Dermis microvascular lymphatic vessel endothelial cell (primary cell): ENCODE measurements around the gene CHST13. TPM values are rescaled to one million over a fixed set of nuclear protein-coding genes. Genes with fewer than 3 reads are reported as not detected.
A peak's percentile ranks its signal among the peaks of the same experiment; 100 is the strongest.

Experiments used
- DNase-seq, 2 donors: peaks; one replicate each; pipeline versions ENCODE4 v3.0.0 to v3.0.0-alpha.2; 2010; ENCODE audit warnings: low read depth in 2 of 2
- total RNA-seq: library from RNA; depleted of rRNA; stranded (reverse); fragments of >200 nt; gene quantifications from 2 replicates; pipeline ENCODE4 v1.2.1, GENCODE V29; 2014

CHST13 gene
- total RNA-seq, 1 donor from 2014 or later: not detected

DNA sequence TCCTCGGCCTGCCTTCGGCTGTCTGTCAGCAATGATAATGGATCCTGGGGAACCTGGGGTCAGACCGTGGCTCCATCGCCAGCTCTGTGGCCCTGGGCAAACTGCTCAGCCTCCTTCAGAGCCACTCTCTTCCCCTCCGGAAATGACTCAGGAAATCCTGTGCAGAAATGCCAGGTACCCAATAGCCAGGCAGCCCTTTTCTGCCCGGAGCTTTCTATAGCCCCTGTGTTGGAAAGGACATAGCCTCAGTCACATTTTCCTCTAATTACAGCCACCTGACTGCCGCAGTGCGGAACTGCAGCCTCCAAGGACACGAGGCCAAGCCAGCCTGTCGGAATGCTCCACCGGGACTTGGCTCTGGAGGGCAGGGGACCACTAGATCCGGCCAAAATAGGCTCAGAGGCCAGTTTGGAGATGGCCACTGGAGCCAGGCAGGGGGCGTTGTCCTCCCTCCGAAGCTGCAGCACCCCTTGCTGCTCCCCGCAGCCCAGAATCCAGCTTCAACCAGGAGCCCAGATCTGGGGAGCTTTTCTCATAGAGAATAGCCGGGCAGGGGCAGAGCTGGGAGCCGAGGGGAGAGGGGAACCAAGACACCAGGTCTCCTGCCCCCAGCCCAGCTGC is 36.7 kb upstream of the CHST13 start:
- DNase-seq: peak; percentile 59 to 87

DNA sequence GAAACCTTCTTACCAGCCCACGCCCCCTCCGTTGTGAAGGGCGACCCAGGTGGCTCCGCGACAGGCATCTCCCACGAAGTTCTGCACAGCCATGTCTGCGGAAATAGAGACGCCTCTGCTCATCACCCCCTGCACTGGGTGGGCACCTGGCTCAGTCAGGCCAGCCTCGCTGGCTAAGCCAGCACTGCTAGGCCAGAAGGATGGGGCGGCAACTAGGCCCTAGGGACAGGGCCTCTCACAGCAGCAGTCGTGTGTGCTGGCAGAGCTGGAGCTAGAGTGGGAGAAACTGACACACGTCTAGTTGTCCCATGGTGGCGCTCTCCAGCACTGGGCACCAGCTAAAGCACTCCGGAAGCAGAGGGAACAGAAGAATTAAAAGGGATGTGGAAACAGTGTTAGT is 35.8 kb upstream of the CHST13 start:
- no peak for DNase-seq

DNA sequence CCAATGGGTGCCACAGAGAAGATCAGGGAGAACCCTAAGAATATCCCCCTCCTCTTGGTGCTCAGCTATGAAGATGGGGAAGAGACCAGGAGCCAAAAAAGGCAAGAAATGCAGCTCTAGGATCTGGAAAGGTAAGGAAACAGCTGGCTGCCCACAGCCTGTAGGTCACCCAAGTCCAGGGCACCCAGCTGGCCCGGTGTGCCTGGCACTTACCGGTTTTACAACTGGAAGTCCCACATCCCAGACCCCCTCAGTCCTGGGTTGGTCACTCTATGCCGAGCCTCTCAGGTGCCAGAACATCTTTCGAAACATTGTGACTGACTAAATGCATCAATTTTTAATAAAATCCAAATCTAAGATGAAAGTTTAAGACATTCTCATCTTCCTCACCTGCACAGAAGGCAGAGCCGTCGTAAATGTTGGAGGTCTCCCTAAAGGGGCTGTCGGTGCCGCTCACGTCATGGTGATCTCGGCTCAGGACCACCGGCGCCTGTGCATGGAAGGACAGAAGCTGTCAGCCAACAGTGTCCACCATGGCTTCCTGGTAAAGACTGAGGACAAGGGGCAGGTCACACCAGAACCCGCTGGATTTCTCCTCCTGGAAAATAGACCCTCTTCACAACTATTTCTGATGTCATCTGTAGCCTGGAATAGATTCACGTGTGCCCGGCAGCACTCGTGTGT is 34.9 kb upstream of the CHST13 start:
- no peak for DNase-seq

DNA sequence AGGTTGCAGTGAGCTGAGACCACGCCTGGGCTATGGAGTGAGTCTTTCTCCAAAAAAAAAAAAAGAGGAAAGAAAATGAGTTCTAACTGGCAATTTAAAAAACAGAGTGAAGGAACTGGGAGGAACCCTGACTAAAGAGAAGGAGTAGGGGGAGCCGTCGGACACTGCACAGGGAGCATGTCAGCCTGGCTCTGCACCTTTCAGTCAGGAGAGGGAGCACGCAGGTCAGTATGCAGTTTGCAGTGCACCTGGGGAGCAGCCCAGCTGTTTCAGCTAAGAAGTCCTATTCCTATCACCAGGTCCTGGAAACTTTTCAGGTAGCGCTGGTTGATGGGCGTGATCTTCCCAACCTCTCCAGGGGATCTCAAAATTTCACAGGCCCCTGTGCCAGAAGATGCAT is 33.3 kb upstream of the CHST13 start:
- no peak for DNase-seq

DNA sequence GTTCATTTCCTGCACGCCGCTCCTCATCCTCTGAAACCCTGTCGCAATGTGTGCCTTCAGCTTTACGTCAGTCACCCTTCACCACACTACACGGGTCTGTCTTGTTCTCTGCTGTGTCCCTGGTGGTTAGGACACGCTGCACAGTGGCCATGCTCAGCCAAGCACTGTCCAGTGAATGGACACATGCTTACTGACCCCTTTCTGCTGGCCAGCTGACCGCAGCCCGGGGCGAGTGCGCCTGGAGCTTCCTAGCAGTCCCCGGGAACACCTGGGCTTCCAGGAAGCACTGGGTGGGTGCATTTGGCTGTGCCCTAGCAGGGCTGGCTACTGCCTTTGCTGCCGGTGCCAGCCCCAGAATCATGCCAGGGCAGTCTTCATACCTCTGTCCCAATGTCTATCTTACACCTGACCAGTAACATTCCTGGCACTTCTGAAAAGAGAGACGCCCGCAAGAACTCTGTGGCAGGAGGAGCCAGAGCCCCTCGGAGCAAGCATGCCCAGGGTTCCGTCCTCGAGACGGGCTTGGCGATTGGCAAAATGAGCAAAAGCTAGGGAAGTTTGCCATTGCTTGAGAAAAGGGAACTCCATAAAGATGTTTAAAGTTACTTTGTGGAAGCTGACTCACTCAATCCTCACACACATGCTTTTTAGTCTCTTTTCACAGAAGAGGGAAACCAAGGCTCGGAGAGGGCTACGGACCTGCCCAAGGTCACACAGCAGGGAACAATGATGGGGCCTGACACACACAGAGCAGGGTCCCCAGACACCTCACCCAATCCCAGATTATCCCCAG is 32.5 kb upstream of the CHST13 start:
- DNase-seq: no peak

DNA sequence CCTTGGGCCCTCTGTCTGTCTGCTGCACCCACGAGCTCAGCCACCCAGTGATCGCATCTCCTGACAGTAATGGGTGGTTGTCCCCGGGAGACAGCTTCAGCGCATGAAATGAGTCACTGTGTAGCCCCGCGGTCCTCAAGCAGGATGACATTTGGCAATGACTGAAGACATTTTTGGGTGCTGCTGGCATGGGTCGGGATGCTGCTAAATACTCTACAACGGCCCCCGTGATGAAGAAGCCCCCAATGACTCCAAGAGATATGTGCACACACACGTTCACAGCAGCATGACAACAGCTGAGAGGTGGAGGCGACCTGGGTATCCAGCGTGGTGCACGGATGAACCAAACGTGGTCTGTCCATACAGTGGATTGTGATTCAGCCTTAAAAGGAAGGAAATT is 30.9 kb upstream of the CHST13 start:
- no peak for DNase-seq

DNA sequence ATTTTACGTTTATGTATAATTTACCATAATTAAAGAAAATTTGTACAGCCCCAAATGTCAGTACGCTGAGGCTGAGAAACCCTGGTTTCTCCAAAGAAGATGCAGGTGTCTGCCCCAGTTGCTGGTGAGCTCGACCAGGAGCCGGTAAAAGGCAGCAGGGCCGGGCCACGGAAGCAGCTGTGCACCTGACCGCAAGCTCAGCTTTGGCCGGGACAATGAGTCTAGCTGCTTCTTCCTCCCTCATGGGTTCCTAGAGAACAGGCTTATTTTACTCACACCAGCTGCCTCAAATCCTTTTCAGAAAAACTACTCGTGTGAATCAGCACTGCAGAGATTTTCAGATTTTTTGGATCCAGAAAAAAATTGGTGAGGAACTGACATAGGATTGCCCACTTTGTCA is 30.2 kb upstream of the CHST13 start:
- DNase-seq: no peak

DNA sequence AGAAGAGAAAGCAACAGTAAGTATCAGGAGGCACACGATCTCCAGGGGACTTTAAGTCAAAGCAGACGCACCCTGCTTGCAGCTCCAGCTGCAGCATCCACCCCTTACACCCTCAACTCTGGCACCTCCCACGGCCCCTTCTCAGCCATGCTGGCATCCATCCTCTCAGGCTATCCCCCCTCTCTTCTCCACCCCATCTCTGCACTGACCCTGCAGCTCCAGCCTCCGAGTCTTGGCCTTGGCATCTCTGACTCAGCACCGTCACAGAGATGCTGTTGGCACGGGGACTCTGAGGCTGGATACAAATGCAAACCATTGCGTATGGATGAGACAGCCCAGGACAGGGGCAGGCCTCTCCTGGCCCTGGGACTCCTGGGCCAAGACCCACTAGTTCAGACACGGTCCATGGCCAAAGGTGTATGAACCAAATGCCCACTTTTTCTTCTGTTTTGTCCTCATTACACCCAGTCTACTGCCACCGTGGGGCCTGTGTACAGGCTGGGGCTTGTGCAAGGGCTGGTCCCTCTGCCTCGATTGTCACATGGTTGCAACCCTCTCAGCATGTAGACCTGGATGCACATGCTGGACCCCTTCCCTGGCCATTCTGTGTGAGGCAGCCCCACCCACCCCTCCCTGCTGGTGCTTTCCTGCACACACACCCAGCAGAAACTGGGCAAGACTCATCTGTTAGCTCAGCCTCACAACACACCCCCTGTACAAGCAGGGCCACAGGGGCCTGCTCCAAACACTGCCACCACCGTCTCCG is 29.6 kb upstream of the CHST13 start:
- DNase-seq: no peak

DNA sequence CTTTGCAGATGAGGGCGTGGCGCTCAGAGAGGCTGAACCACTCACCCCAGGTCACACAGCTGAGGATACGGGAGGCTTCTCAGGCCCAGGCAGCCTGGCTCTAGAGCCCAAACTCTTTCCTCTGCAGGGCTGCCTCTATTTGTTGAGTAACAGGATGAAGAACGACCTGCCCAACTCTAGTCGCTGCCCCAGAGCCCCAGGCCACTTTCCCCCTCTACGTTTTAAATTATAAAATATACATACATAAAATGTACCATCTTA is 29.1 kb upstream of the CHST13 start:
- DNase-seq: no peak

DNA sequence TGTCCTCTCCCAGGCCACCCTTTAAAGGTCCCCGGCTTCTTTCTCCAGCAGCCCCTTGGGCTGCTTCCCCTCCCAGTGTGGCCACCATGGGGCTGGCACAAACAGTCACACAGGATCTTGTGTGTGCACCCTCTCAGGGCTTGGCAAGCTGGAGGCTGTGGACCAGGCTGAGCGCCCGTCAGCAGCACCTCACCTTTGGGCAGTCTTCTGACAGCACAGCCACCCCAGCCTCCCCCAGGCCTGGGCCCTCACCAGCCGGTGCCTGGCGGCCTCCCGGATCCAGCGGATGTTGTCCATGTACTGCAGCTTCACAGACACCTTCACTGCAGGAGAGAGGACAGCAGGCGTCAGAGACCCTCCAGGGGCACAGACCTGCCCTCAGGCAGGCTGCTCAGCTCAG is 28.2 kb upstream of the CHST13 start:
- DNase-seq: no peak

DNA sequence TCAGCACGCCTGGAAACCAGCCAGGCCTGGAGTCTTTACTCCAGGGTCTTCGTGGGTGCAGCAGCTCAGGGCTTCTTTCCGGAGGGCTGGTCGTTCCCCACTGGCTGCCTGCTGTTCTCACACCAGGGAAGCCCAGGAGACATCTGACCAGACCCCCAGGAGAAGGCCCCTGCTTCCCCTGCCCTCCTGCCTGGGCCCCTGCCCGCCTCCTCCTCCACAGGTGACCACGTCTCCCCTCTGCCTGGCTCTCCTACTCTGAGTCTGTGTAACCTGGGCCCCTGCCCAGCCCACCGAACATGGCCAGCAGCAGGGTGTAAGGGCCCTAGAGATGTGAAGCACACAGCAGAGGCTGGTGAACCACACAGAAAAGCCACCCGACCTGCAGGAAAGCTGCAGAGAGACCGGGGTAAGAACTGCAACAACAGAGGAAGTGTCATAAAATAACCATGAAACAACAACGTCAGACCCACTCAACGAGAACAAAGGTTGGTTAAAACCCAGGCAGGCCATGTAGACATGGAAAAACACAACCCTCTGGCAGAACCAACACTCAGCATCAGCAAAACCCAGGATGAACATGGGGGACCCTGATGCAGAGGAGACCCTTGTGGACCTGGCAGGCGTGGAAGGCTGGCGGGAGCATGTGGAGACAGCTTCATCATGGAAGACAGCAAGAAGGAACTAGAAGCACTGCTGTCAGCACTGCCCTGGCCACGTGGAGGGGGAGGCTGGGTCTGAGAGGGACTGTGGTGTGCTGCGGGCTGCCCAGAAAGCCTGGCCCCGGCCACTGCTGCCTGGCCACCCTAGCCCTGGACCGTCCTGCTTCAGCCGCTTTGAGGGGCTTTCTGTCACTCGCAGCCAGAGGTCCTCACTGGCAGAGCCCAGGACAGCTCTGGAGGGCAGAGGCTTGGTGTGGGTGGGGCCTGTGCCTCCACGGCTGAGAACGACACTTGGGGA is 26.8 kb upstream of the CHST13 start:
- DNase-seq: no peak

DNA sequence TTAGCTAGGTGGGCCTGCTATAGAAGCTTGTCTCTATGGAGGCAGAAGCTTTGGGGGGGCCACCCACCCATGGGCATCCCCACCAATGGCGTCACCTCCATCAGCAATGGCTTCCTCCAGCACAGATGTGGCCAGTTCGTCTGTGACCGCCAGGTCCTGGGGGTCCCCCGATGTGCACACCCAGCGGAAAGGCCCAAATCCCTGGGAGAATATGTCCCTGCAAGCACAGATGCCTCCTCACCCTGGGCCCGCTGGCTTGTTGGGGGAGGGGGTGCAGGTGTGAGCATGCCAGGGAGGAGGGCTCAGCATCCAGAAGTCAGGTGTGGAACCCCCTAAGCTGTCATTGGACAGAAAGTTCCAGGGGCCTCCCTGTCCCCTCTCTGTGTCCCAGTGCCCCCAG is 26.0 kb upstream of the CHST13 start:
- DNase-seq: no peak

DNA sequence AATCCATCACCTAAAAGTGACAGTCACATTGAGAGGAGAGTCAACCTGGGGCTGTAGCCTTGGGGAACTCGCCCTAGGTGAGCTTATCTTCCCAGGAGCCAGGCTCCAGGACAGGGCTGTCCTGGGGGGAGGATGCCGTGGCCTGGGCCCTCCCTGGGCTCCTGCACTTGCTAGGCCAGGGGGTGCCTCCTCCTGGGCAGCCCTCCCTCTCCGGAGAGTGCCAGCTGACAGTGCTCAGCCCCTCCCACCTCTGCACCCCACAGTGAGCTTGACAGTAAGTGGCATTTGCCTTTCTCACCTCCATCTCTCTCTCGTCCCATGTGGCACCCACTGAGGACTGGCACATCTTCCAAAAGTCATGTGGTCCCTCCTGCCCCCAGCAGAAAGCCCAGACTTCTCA is 25.5 kb upstream of the CHST13 start:
- no peak for DNase-seq

DNA sequence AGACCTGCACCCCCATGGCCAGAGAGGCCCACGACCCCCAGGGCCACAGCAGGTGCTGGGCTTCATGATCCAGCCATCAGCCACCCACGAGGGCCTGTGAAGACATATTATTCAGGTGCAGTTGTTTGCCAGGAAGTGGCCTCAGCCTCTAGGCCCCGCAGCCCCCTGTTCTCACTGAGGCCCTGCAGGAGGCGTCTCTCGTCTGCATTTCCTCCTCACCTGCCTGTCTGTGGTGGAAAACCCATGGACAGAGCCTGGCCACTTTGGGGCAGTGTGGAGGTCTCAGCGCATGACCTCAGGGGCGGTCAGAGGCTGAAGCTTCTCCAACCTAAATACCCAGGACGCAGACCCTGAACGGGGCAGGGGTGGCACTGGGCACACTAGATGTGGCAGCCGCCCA is 25.0 kb upstream of the CHST13 start:
- DNase-seq: no peak

DNA sequence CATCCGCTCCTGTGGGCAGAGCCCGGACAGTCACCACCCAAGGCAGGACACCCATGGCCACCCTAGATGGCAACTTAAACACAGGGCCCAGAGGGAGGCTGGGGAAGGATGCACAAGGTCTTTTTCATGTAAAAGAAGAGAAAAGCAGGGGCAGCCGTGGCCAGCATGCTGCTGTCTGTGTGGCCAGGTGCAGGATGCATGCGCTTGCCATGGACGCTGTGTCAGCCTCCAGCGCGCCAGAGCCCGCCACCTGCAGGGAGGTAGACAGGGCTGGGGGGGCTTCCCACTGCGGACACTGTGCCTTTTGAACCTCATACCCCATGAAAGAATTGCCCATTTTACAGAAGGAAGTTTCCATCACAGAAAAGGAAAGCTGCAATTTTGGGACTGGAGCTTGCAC is 24.6 kb upstream of the CHST13 start:
- DNase-seq: no peak

DNA sequence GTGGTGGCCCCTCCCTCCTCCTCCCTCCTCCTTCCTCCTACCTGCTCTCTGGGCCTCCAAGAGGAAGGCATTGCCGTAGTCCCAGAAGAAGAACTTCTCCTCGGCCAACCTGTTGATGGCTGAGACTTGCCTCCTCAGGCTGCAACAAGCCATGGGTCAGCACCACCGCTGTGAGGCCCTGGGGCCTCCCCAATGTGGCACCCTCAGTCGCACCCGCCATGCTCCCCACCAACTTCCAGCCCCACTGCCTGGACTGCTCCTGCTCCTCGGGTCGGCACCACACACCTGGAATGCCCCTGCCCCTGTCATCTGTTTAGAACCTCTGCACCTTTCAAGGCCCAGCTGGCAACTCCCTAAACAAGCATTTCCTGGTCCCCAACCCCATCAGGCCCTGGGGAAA is 23.9 kb upstream of the CHST13 start:
- DNase-seq: no peak

DNA sequence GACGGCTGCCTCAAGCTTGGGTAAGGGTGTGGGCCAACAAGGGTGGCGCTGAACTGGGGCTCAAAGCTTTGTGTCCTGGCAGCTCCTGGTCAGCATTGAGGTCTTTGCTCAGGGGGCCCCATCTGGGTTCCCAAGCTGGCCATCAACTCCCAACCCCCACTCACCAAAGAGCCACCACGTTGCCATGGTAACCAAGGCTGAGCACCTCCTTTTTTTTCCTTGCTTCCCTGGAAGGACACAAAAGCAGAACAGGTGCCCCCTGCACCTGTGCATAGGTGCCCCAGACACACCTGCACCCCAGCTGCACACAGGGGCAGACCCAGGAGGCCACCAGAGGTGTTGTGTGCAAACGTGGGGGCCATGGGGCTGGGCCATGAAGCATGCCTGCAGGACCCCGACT is 22.9 kb upstream of the CHST13 start:
- no peak for DNase-seq

DNA sequence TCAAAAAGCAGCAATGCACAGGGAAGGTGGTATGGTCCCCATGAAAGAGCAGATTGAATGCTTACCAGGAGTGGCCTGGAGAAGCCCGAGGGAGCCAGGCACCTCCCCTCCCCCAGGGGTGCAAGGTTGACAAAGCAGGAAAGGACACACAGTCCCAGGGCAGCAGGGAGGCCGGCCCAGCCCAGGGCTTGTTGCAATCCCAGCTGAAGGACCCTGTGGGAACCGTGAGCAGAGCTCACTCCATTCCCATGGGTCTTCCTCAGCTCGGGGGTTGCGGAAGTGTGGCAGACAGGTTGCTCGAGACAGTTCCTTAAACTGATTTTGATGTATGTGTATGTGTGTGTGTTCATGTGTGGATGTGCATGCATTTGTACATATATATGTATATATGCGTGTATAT is 22.2 kb upstream of the CHST13 start:
- no peak for DNase-seq

DNA sequence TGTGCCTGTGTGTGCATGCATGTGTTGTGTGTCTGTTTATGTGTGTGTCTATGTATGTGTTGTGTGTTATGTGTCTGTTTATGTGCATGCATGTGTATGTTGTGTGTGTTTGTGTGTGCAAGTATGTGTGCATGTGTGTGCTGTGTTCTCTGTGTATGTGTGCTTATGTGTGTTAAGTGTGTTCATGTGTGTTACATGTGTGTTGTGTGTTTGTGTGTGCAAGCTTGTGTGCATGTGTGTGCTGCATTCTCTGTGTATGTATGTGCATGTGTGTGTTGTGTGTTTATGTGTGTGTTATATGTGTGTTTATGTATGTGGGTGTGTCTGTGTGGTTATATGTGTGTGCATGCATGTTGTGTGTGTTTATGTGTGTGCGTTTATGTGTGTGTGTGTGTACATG is 21.3 kb upstream of the CHST13 start:
- DNase-seq: no peak

DNA sequence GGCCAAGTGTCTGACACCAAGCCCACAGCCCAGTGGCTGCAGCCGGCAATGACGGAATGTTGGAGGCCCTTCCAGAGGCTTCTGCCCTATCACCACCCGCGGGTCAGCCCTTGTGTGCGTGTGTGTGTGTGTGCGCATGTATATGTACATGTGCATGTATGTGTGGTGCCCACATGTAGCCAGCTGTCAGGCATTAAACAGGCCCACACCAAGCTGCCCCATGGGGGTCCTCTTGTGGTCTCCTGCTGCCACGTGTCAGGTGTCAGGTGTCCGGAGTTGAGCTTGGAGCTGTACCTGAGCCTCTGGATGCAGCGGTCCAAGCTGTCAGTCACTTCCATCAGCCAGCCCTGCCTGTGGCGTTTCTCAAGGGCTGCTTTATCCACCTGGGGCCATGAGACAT is 20.3 kb upstream of the CHST13 start:
- no peak for DNase-seq

DNA sequence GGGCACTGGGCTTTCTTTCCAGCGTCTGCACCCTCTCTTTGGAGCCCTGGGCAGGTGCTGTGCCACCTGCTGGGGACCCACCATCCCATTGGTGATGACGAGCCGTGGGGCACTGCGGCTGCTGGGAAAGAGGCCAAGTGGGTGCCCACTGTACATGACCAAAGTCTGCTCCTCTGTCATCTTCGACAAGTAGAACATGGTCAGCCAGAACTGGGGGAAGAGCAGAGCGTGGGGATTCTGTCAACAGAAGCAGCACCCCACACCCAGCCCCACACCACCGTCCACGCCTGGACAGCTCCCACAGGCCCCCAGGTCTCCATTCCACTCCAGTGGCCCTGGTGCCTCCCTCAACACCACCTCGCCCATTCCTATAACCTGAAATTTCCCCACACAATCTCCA is 16.1 kb upstream of the CHST13 start:
- no peak for DNase-seq
